ENCODE data around the gene PRSS1. TPM values are rescaled to one million over a fixed set of nuclear protein-coding genes. Genes with fewer than 3 reads are reported as not detected.
"Not testable (repeated sequence)": the region's sequence is repeated elsewhere in the genome, so short reads cannot be mapped to it uniquely, and the experiment has no call there.

The PRSS1 gene
- total and polyA plus RNA-seq, 2 experiments from 2014 or later = not detected

GRCh38 chr7:142773937-142774744 is 24.9 kb downstream of the PRSS1 start:
- Histone ChIP-seq H3K4me3 (no peak overlapping the region), H3K27me3 (no peaks in the 10 kb centered on the region), H3K36me3 (no peaks in the 10 kb centered on the region), H3K4me1 (ENCODE audit: low read depth) (no peaks in the 10 kb centered on the region), H3K27ac (no peak overlapping the region), H3K9me3 (ENCODE audit: low read depth) (no peaks in the 10 kb centered on the region)
- no peak for DNase-seq (ENCODE audit: low read depth in 1 of 2, low spot score in 1 of 2)
- no peak for TF ChIP-seq CTCF (IDR thresholded peaks at IDR 0.05; ENCODE audit: low read depth, low read length)

GRCh38 chr7:142774826-142775225 is 25.6 kb downstream of the PRSS1 start:
- Histone ChIP-seq H3K36me3 (no peaks in the 10 kb centered on the region), H3K27me3 (no peaks in the 10 kb centered on the region), H3K9me3 (ENCODE audit: low read depth) (no peaks in the 10 kb centered on the region), H3K27ac (no peak overlapping the region), H3K4me3 (no peak overlapping the region), H3K4me1 (ENCODE audit: low read depth) (no peaks in the 10 kb centered on the region)
- TF ChIP-seq CTCF (IDR thresholded peaks at IDR 0.05; ENCODE audit: low read depth, low read length) = no peak
- no peak for DNase-seq (ENCODE audit: low read depth in 1 of 2, low spot score in 1 of 2)

GRCh38 chr7:142775351-142776115 is 26.3 kb downstream of the PRSS1 start:
- not testable (repeated sequence) for H3K9me3 ChIP-seq (ENCODE audit: low read depth); H3K36me3 ChIP-seq; H3K27ac ChIP-seq; H3K4me1 ChIP-seq (ENCODE audit: low read depth); DNase-seq (ENCODE audit: low read depth in 1 of 2, low spot score in 1 of 2); H3K4me3 ChIP-seq; H3K27me3 ChIP-seq

GRCh38 chr7:142776206-142776844 is 27.1 kb downstream of the PRSS1 start:
- Histone ChIP-seq H3K4me1 (ENCODE audit: low read depth) (no peaks in the 10 kb centered on the region), H3K36me3 (no peaks in the 10 kb centered on the region), H3K4me3 (no peak overlapping the region), H3K27me3 (no peaks in the 10 kb centered on the region), H3K9me3 (ENCODE audit: low read depth) (no peaks in the 10 kb centered on the region), H3K27ac (no peak overlapping the region)
- DNase-seq (ENCODE audit: low read depth in 1 of 2, low spot score in 1 of 2) = peak in 1 of 2 donors; percentile 87
- TF ChIP-seq CTCF (IDR thresholded peaks at IDR 0.05; ENCODE audit: low read depth, low read length) = no peak

GRCh38 chr7:142776845-142777225 is 27.6 kb downstream of the PRSS1 start:
- not testable (repeated sequence) for H3K9me3 ChIP-seq (ENCODE audit: low read depth); DNase-seq (ENCODE audit: low read depth in 1 of 2, low spot score in 1 of 2); H3K4me1 ChIP-seq (ENCODE audit: low read depth); H3K4me3 ChIP-seq; H3K27me3 ChIP-seq; H3K27ac ChIP-seq; H3K36me3 ChIP-seq

GRCh38 chr7:142777318-142777717 is 28.0 kb downstream of the PRSS1 start:
- no peaks in the 10 kb centered on the region for H3K9me3 ChIP-seq (ENCODE audit: low read depth)

More at GRCh38 chr7:142777318-142777717, 28.0 kb downstream of the PRSS1 start:
- H3K27me3 ChIP-seq = no peaks in the 10 kb centered on the region
- no peak overlapping the region for H3K27ac ChIP-seq
- no peak for TF ChIP-seq CTCF (IDR thresholded peaks at IDR 0.05; ENCODE audit: low read depth, low read length)
- H3K4me1 ChIP-seq (ENCODE audit: low read depth) = no peaks in the 10 kb centered on the region
- H3K4me3 ChIP-seq = no peak overlapping the region
- no peak for DNase-seq (ENCODE audit: low read depth in 1 of 2, low spot score in 1 of 2)
- H3K36me3 ChIP-seq = no peaks in the 10 kb centered on the region

All from cardiac muscle cell (in vitro differentiated cells and primary cell).